Spleen (tissue), 11 donors: ENCODE data around the gene ZNF71. TPM values are rescaled to one million over a fixed set of nuclear protein-coding genes. Genes with fewer than 3 reads are reported as not detected.

Experiments
- DNase-seq: peaks from one replicate; pipeline ENCODE4 v3.0.0-alpha.2; 2020
- H3K27ac ChIP-seq, 8 donors: fragments of 200-600 bp; sonication (generic) in 7 of 8; 1 replicate in 4 of 8; 2 replicates in 4 of 8; pipeline versions ENCODE4 v1.5.0 to v1.8.0; 2016 to 2021; ENCODE audit warnings: inconsistent platforms in 4 of 8, mild to moderate bottlenecking in 4 of 8, moderate library complexity in 1 of 8
- H3K27me3 ChIP-seq, 7 donors: fragments of 200-600 bp; sonication (generic) in 6 of 7; replicated peaks in 1 of 7; 1 replicate in 4 of 7; 2 replicates in 3 of 7; pipeline versions ENCODE4 v1.5.0 to v1.8.0; 2016 to 2021; ENCODE audit warnings: inconsistent platforms in 3 of 7, mild to moderate bottlenecking in 1 of 7
- H3K36me3 ChIP-seq, 6 donors: fragments of 200-600 bp; sonication (generic) in 5 of 6; 1 replicate in 4 of 6; 2 replicates in 2 of 6; pipeline versions ENCODE4 v1.5.0 to v1.8.0; 2016 to 2021; ENCODE audit warnings: inconsistent platforms in 2 of 6
- H3K4me1 ChIP-seq, 6 donors: fragments of 200-600 bp; sonication (generic) in 5 of 6; 1 replicate in 3 of 6; 2 replicates in 3 of 6; pipeline versions ENCODE4 v1.5.0 to v1.8.0; 2016 to 2021; ENCODE audit warnings: inconsistent platforms in 3 of 6
- H3K4me3 ChIP-seq, 8 donors: fragments of 200-600 bp; sonication (generic) in 7 of 8; 1 replicate in 4 of 8; 2 replicates in 4 of 8; pipeline versions ENCODE4 v1.5.0 to v1.8.0; 2016 to 2021; ENCODE audit warnings: inconsistent platforms in 4 of 8, mild to moderate bottlenecking in 4 of 8, moderate library complexity in 2 of 8
- H3K9me3 ChIP-seq, 8 donors: fragments of 200-600 bp; sonication (generic) in 7 of 8; 1 replicate in 4 of 8; 2 replicates in 4 of 8; pipeline versions ENCODE4 v1.5.0 to v1.8.0; 2016 to 2021; ENCODE audit warnings: inconsistent platforms in 4 of 8
- CTCF ChIP-seq, 11 experiments: fragments of 200-600 bp in 7 of 11; fragments of 450-650 bp in 4 of 11; sonication (generic) in 4 of 11; IDR thresholded peaks in 8 of 11; conservative IDR thresholded peaks in 3 of 11; 1 replicate in 7 of 11; 2 replicates in 4 of 11; pipeline versions ENCODE4 v1.4.0 to v1.8.0; 2016 to 2021; ENCODE audit warnings: antibody characterized with exemption in 11 of 11, inconsistent platforms in 4 of 11, mild to moderate bottlenecking in 1 of 11
- POLR2A ChIP-seq, 3 donors: fragments of 450-650 bp; IDR thresholded peaks; one replicate each; pipeline ENCODE4 v1.5.1; 2017; ENCODE audit warnings: antibody characterized with exemption in 3 of 3, mild to moderate bottlenecking in 1 of 3
- POLR2AphosphoS5 ChIP-seq, 3 donors: sonication (generic); formaldehyde crosslinking; IDR thresholded peaks; one replicate each; pipeline ENCODE4 v1.5.1; 2017; ENCODE audit warnings: antibody characterized with exemption in 3 of 3
- WGBS, 5 donors: extraction: QIAGEN DNeasy Blood & Tissue Kit in 3 of 5; methylation state at CpG; one replicate each; pipeline versions ENCODE4 v1.1.5 to v1.1.7; 2013 to 2018; 5-methylcytosine and 5-hydroxymethylcytosine counted together
- intact Hi-C: fragments of 100-400 bp; cut with DNase I; formaldehyde crosslinking; loops from one replicate; pipeline ENCODE4 v1.15.0; 2023; ENCODE audit warnings: low total_unique reads
- polyA plus RNA-seq, 3 donors: library from polyadenylated mRNA; stranded (reverse); fragments of 200-250 nt; gene quantifications; one replicate each; pipeline ENCODE4 v1.2.1, GENCODE V29; 2013
- total RNA-seq, 7 donors: library from RNA; depleted of rRNA in 3 of 7; stranded (reverse); fragments of >200 nt in 3 of 7; fragmentation: NEBNext Ultra II Directional in 4 of 7; extraction: Animal tissue kit (Norgen Biotek cat#: 25700) in 4 of 7; gene quantifications; one replicate each; pipeline versions ENCODE4 v1.1.0 to v1.2.1, GENCODE V29; 2016 to 2021
- donor health status: healthy with polysubstance abuse.
- donor health status: DM: no; HTN: no; CAD: no; lungs with moderate emphysema.
- donor health status: DM: no; HTN: no; CAD: no.
- donor health status: Bipolar disorder and iron deficiency.
- donor health status: healthy.
- donor health status: DM: no; HTN: no; CAD: no.
- donor health status: DM: yes; HTN: yes; CAD: no.

The ZNF71 gene
- total and polyA plus RNA-seq, 10 donors = 2.0 to 9.8 (median 6.4) TPM

GRCh38 chr19:56573914-56574313, 21.2 kb upstream of the ZNF71 start:
- 92 to 98% (median 97%) methylated on average over 3 of the region's 3 CpGs for WGBS, 5 donors
- H3K36me3 ChIP-seq = peaks cover 30 to 94% (median 78%) of the 10 kb centered on the region in 6 donors
- H3K4me3 ChIP-seq = no peak overlapping the region
- no peak overlapping the region for H3K27ac ChIP-seq
- no peaks in the 10 kb centered on the region for H3K27me3 ChIP-seq
- H3K9me3 ChIP-seq = peaks cover 69 to 100% (median 100%) of the 10 kb centered on the region in 8 donors
- no peak for DNase-seq
- H3K4me1 ChIP-seq = no peaks in the 10 kb centered on the region
- no peak for TF ChIP-seq POLR2A (IDR thresholded peaks at IDR 0.05)
- no peak for TF ChIP-seq POLR2AphosphoS5 (IDR thresholded peaks at IDR 0.05)
- TF ChIP-seq CTCF (IDR thresholded peaks at IDR 0.05 in 8 of 11, conservative IDR thresholded peaks at IDR 0.05 in 3 of 11) = no peak
- intact Hi-C loops = no loop called here

GRCh38 chr19:56577719-56578602, 17.1 kb upstream of the ZNF71 start:
- intact Hi-C loops = no loop called here

GRCh38 chr19:56594446-56594782, 688 bp upstream of the ZNF71 start:
- peaks cover 0 to 25% (median 12%) of the 10 kb centered on the region in 6 donors for H3K4me1 ChIP-seq
- peak overlapping the region in 5 of 8 donors; percentile 85 to 99 (median 94) for H3K4me3 ChIP-seq
- 59 to 70% (median 68%) methylated on average over 4 of the region's 4 CpGs for WGBS, 5 donors
- intact Hi-C loops = no loop called here
- peaks cover 0 to 23% (median 0%) of the 10 kb centered on the region in 6 donors for H3K36me3 ChIP-seq
- TF ChIP-seq CTCF (IDR thresholded peaks at IDR 0.05 in 8 of 11, conservative IDR thresholded peaks at IDR 0.05 in 3 of 11) (no peak), POLR2AphosphoS5 (IDR thresholded peaks at IDR 0.05) (no peak), POLR2A (IDR thresholded peaks at IDR 0.05) (no peak)
- H3K27ac ChIP-seq = peak overlapping the region in 3 of 8 donors; percentile 78 to 84 (median 82)
- no peaks in the 10 kb centered on the region for H3K27me3 ChIP-seq
- H3K9me3 ChIP-seq = peaks cover 0 to 65% (median 49%) of the 10 kb centered on the region in 8 donors
- no peak for DNase-seq

More at GRCh38 chr19:56577719-56578602, 17.1 kb upstream of the ZNF71 start:
- Histone ChIP-seq H3K4me3 (no peak overlapping the region), H3K9me3 (peaks cover 81 to 100% (median 100%) of the 10 kb centered on the region in 8 donors), H3K36me3 (peaks cover 21 to 66% (median 43%) of the 10 kb centered on the region in 6 donors), H3K4me1 (no peaks in the 10 kb centered on the region), H3K27ac (no peak overlapping the region), H3K27me3 (no peaks in the 10 kb centered on the region)
- WGBS, 5 donors = 96 to 98% (median 97%) methylated on average over 11 of the region's 11 CpGs
- no peak for TF ChIP-seq CTCF (IDR thresholded peaks at IDR 0.05 in 8 of 11, conservative IDR thresholded peaks at IDR 0.05 in 3 of 11)
- no peak for TF ChIP-seq POLR2AphosphoS5 (IDR thresholded peaks at IDR 0.05)
- no peak for TF ChIP-seq POLR2A (IDR thresholded peaks at IDR 0.05)
- DNase-seq = no peak

- peaks cover 0 to 24% (median 0%) of the 10 kb centered on the region in 6 donors for H3K36me3 ChIP-seq
- H3K4me3 ChIP-seq = peak overlapping the region; percentile 83 to 99 (median 90)
- DNase-seq = no peak
- H3K9me3 ChIP-seq = peaks cover 0 to 55% (median 42%) of the 10 kb centered on the region in 8 donors
- H3K27me3 ChIP-seq = no peaks in the 10 kb centered on the region
- WGBS, 5 donors = 0 to 2% (median 1%) methylated on average over 4 of the region's 4 CpGs
- TF ChIP-seq POLR2A (IDR thresholded peaks at IDR 0.05) (no peak), POLR2AphosphoS5 (IDR thresholded peaks at IDR 0.05) (no peak), CTCF (IDR thresholded peaks at IDR 0.05 in 8 of 11, conservative IDR thresholded peaks at IDR 0.05 in 3 of 11) (no peak)
- peak overlapping the region in 7 of 8 donors; percentile 10 to 88 (median 78) for H3K27ac ChIP-seq
- peaks cover 0 to 25% (median 12%) of the 10 kb centered on the region in 6 donors for H3K4me1 ChIP-seq
- intact Hi-C loops = no loop called here
Observed at GRCh38 chr19:56595548-56595899, 422 bp downstream of the ZNF71 start.
